HG03103 (cell line): Measurements from ENCODE around the gene IGIP.

Experiments
- ATAC-seq: cut with Tn5 transposase; IDR thresholded peaks from one replicate; pipeline ENCODE4 v1.9.1; 2021; ENCODE audit warnings: low read depth; ENCODE audit not compliant: unreplicated experiment

The IGIP gene

DNA sequence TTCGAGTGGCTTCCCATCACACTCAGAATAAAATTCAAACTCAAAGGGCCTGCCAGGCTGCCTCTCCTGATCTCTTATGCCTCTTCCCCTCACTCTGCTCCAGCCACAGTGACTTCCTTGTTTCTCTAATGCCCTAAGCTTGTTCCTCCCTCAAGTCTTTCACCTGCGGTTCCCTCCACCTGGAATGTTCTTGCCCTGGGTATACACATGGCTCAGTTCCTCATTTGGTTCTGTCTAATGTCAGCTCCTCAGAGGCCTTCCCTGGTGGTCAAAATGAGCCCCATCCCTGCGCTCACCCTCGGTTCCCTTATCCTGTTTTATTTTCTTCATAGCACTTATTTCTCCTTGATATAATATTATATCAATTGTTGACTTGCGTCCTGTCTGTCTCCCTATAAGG is 36.5 kb downstream of the IGIP start:
- no peak for ATAC-seq

DNA sequence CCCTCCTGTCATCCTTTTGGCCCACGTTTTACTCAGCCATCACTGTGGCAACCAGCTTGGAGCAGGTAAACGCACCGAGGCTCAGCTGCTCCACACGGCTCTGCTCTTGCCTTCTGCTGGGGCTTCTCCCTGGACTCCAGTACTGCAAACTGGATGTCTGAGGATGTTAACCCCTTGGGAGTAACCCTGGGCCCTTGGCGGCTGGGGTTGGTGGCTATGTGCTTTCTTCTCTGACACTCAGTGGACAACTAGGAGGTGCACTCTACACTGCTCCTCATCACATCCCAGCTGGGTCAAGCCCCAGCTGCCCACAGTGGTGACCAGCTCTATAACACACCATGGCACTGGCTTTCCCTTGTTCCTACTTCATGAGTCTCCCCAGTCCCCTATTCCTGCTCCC is 37.0 kb downstream of the IGIP start:
- ATAC-seq, result no peak

DNA sequence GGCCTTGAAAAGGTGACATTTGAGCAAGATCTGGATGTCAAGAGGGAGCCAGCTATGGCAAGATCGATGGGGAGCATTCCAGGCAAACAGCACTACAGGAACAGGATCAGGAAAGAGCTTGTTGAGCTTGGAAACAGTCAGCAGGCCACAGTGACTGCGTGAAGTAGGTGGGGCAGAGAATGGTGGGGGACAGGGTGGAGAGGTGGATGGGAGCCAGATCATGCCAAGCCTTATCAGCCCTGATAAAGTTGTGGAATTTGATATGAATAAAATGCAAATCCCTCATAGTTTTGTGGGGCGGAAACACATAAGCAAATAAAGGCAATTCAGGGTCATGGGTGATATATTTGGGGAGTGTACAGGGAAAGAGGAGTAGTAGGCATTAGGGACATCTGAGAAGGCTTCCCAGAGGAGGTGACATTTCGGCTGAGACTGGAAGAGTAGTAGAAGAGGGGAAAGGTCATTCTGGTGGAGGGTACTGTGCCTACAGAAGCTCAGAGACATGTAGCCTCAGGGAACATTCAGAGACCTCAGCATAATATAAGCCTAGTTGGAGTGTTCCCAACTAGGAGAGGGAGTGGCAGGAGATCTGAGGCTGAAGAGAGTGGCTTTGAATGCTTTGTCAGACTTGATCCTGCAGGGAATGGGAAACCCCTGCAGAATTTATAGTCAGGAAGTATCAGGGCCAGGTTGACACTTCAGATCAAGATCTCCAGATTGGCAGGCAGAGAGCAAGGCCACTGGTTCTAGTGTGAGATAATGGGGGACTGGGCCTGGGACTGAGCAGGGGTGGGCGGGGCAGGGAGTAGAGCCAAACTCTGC is 39.6 kb downstream of the IGIP start:
- no peak for ATAC-seq

DNA sequence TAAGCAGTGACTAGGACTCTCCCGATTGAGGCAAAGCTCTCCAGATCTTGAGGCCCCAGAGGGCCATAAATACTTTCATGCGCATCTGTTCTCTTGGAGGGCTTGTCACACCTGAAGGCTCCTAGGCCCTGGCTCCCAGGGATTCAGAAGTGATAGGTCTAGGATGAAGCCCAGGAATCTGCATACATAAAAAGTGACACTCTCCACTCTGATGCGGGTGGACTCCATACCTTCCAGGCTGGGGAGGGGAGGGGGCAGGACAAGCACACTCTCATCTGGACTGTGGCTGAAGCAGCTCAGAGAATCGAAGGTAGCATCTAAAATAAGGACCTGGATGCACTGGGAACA is 40.2 kb downstream of the IGIP start:
- ATAC-seq, result no peak

DNA sequence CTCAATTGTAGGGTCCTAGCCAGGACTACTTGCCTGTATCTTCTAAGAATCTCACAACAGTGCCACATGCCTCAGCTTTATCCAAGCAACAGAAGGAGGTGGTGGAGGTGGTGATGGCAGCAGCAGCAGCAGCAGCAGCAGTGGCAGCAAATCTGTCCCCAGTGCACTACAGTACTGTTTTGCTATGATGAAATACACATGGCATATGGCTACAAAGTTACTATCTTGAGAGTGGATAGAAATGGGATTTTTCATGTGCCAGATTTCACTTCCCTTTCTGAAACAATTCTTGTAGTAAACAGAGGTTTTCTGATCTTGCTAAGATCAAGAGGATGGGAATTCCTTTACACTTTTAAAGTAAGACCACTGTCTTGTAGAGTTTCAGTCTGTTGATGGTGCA is 41.2 kb downstream of the IGIP start:
- ATAC-seq, result no peak

DNA sequence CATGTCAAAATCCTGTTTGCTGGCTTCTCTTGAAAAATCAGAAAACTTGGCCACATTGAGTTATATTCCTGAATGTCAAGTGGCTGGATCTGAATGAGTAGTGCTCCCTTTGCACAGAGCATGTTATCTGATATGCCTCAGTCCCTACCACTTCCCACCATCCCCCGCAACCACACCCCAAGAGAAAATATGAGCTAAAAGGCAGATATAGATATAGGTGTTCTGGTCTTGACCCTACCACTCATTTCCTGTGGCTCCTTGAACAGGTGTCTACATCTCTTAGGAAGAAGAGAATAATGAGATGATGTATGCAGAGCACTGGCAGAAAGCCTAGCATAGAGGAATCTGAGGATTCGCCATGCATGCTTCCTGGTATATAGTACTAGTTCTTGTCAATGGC is 42.6 kb downstream of the IGIP start:
- no peak for ATAC-seq

DNA sequence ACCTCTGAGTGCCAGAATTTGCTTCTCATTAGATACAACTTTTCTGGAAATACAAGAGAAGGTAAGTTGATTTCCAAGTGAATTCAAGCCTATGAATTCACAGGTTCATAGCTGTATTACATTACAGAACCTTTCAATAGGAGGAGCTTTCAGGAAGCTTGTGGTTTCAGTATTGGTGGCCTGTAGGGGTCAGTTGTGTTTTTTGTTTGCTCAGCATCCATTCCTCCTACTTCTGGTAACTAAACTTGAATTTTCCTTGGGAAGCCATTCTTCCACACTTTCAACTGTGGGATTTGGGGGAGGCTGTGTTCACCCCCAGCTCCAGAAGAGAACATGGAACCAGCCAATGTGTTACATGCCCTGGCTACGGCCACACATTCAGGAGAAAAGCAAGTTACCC is 43.7 kb downstream of the IGIP start:
- ATAC-seq, result no peak

DNA sequence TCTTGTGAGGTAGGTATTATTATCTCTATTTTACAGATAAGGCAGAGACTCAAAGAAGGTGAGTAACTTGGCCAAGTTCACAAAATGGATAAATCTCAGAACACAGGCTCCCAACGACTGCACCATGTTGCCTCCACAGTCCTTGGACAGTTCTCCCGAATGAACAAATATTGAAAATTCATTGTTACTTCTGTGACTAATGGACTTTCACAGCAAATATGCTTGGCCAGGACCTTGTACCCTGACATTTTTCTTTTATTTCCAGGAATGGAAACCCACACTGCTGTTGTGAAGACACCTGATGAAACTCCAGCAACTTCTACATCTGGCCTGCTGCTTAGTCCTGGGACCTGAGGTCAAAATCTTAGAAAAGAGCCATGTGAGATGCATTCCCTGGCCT is 46.7 kb downstream of the IGIP start:
- no peak for ATAC-seq

DNA sequence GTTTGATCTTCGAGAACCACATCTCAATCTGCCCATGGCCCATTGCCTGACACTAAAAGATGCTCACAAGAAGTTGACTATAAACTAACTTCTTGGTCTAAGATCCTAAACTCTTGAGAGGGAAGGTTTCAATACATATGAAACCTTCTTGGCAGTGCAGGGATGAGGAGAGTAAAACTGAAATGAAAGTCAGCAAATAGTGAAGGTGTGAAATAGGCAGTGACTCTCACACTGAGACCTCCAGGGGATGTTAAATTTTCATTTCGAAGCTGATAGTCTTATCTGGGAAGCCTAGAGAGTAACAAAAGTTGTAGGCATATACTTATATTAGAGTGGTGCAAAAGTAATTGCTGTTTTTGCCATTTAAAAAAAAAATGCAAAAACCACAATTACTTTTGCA is 48.3 kb downstream of the IGIP start:
- no peak for ATAC-seq

DNA sequence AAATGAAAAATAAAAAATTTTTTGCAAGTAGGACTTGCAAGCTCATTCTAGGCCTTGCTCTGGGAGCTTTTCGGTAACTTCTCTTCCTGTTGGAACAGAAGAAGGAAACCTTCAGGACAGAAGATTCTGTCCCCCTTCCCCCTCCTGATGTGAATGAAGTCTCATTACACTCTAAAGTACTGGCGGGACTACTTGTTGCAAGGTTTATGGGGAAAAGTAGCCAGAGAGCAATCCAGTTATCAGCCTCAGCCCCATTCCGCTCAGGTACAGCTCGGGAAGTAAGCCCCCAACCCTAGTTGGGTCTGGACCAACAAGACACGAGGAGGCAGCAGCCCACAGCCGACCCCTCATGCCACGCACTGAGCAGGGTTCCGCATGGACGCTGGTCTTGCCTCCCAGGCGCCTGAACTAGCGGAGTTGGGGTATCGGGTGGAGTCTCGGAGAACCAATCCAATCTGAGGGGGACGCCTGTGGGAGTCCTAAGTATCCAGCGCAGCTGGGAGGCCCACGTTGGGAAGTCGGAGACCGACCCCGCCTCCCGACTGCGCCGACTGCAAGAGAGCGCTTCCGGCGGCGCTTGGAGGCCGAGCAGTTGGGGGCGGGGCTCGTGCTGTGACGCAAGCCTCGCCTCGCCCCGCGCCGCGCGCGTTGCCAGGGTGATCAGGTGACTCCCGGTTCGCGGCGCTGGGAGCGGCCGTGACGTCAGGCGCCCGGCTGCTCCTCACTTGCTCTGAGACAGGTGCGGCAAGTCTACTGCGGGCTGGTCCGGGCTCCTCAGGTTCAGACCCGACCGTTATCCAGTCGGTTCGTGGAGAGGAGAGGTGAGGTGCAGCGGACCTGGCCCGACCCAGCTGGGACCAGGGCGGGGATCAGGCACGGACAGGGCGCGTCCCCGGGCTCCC is 49.0 kb downstream of the IGIP start, which contains the start of gene CYSTM1:
Gene CYSTM1 (plus strand): TSS at position 724 of the 902 bp plus-strand sequence. CDS start 19,278 bp downstream, outside the sequence.
- ATAC-seq, result peak; percentile 89

DNA sequence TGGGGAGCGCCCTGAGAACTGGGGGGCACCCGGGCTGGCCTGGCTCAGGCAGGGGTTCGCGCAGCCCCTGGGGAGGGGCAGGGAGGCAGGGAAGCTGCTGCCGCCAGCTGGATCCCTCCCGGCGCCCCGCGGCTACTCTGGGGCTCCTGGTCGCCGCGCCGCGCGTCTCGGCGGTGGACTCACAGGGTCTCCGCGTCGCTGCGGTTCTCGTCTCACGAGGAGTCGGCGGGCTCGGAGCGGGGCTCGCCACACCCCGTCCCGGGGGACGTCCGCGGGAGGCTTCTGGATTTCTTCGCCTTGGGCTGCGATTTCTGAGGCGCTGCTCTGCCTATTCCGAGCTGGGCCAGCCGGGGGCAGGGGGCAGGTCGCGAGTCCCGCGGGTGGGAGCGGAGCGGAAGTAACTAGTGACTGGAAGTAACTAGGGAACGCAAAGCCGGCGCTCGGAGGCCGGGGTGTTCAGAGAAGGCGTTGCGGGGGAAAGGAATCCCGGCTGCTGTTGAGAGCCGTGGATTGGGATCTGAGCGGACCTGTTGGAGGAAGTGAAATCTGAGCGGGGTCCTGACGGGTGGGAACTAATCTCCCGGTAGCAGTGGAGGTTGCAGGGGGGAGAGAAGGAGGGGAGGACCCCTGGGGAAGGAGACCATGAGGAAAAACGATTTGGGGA is 49.8 kb downstream of the IGIP start:
- peak; percentile 35 for ATAC-seq

DNA sequence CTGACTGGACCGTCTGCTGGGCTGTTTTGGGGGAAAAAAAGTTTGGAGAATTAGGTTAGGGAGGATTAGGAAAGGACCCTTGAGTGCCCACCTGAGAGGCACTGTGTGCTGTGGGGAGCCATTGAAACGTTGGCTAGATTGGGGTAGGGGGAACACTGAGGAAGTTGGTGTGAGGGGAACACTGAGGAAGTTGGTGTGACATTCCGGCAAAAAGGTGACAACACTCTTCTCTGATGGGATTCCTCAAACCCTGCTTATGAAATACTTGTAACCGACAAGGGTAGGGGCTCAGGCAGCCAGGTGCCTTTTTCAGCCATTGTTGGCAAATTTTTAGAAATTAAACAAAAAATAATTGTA is 50.3 kb downstream of the IGIP start:
- ATAC-seq, result no peak

DNA sequence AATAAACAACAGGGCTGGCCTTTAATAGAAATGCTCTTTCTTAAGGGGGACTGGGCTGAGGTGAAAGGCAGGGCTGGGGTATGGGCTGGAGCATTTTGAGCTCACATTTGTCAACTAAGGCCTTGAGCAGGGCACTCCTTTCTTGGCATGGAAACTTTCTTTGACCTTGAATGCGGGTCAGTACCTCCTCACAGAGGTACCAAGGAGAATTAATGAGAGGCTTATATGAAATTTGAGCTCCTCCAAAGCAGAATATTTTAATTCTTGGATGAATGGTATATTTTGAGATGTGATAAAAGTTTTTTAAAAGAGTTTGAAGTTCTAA is 52.3 kb downstream of the IGIP start:
- ATAC-seq, result no peak

DNA sequence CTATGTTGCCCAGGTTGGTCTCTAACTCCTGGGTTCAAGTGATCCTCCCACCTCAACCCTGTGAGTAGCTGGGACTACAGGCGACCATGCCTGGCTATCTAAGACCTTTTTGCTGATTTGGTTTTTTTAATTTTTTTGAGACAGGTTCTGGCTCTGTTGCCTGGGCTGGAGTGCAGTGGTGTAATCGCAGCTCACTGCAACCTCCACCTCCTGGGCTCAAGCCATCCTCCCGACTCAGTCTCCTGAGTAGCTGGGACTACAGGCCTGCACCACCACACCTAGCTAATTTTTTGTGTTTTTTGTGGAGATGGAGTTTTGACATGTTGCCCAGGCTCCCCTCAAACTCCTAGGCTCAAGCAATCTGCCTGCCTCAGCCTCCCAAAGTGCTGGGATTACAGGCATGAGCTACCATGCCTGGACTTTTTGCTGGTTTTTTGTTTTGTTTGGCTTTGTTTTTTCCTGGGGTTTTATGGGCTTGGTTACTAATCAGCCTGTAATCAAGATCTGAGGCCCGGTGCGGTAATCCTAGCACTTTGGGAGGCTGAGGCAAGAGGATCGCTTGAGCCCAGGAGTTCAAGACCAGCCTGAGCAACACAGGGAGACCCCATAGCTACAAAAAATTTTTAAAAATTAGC is 52.9 kb downstream of the IGIP start:
- ATAC-seq, result no peak
